ENCODE results near the gene EFHB.

The EFHB gene

DNA sequence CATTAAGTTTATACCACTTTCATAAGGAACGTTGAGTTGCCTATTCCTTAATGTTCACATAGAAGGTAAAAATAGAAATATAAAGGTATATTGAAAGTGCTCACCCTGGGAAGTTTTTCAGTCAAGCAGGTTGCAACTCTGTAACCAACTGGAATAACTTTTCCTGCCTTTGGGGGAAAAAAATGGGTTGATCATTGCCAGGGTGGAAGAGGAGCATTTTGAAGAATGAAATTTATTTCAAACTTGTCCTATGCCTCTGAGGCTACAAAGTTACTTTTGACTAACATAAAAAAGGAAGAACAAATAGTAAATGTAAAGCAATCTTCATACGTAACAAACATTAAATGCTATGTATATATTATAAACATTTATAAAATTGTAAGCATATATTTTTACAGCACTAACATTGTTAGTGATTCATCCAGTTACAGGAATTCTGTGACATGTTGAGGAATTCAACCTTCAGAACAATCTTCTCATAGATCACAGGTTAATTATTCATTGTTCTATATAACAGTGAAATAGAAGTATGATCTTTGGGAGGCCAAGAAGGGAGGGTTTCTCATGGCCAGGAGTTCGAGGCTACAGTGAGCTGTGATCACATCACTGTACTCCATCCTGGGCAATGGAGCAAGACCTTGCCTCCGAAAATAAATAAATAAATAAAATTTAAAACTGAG lies 13.5 kb downstream of the EFHB start:
- Histone ChIP-seq H3K9me2 (replicated peaks; ENCODE audit: control insufficient read depth, low read length) (no peaks in the 10 kb centered on the region), H3K4me1 (ENCODE audit: control insufficient read depth, low read length) (no peaks in the 10 kb centered on the region), H3F3A (ENCODE audit: control insufficient read depth, insufficient read depth) (no peaks in the 10 kb centered on the region), H3K36me3 (ENCODE audit: control insufficient read depth, low read length) (no peaks in the 10 kb centered on the region), H3K9me3 (ENCODE audit: control insufficient read depth, insufficient read depth, low read length) (no peaks in the 10 kb centered on the region), H3K27ac (ENCODE audit: low read depth, low read length) (no peak overlapping the region), H3K79me2 (ENCODE audit: control insufficient read depth, low read length) (no peaks in the 10 kb centered on the region), H3K4me3 (ENCODE audit: low read length) (no peak overlapping the region), H4K20me1 (ENCODE audit: control insufficient read depth, insufficient read depth, low read depth, low read length) (no peaks in the 10 kb centered on the region), H3K27me3 (ENCODE audit: control insufficient read depth, low read length) (peaks cover 4% of the 10 kb centered on the region; the same call in 1 of the 2 replicates), H3K4me2 (ENCODE audit: low read length) (no peak overlapping the region)
- TF ChIP-seq EZH2phosphoT487 (IDR thresholded peaks at IDR 0.05; ENCODE audit: borderline replicate concordance, low read length) (no peak), CTCF (IDR thresholded peaks at IDR 0.05; ENCODE audit: low read depth, low read length, poor library complexity, severe bottlenecking) (no peak)

DNA sequence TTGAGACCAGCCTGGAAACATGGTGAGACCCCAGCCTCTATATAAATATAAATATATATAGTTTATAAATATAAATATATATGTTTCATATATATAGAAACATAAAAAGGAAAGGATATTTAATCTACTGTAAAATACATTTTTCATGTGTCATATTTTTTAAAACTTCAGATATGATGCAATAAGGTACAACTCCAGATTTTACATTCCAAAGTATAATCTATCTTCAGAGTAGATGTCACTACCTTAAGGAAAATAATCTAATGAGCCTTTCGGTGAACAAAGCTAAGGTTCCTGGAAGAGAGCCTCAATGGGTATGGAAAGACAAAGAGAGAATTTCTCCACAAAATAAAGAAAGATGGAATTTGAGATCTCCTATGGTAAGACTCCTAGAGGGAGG lies 16.9 kb downstream of the EFHB start:
- no peak overlapping the region for H3K4me3 ChIP-seq (ENCODE audit: low read length)
- no peak overlapping the region for H3K27ac ChIP-seq (ENCODE audit: low read depth, low read length)
- H3K9me2 ChIP-seq (replicated peaks; ENCODE audit: control insufficient read depth, low read length): no peaks in the 10 kb centered on the region
- no peaks in the 10 kb centered on the region for H3K36me3 ChIP-seq (ENCODE audit: control insufficient read depth, low read length)
- peaks cover 4% of the 10 kb centered on the region; the same call in 1 of the 2 replicates for H3K27me3 ChIP-seq (ENCODE audit: control insufficient read depth, low read length)
- TF ChIP-seq CTCF (IDR thresholded peaks at IDR 0.05; ENCODE audit: low read depth, low read length, poor library complexity, severe bottlenecking): no peak
- no peak for TF ChIP-seq EZH2phosphoT487 (IDR thresholded peaks at IDR 0.05; ENCODE audit: borderline replicate concordance, low read length)
- H3K9me3 ChIP-seq (ENCODE audit: control insufficient read depth, insufficient read depth, low read length): peaks cover 3% of the 10 kb centered on the region; the same call in 1 of the 2 replicates
- no peaks in the 10 kb centered on the region for H4K20me1 ChIP-seq (ENCODE audit: control insufficient read depth, insufficient read depth, low read depth, low read length)
- H3K79me2 ChIP-seq (ENCODE audit: control insufficient read depth, low read length): no peaks in the 10 kb centered on the region
- H3K4me2 ChIP-seq (ENCODE audit: low read length): no peak overlapping the region
- H3K4me1 ChIP-seq (ENCODE audit: control insufficient read depth, low read length): no peaks in the 10 kb centered on the region
- no peaks in the 10 kb centered on the region for H3F3A ChIP-seq (ENCODE audit: control insufficient read depth, insufficient read depth)

GRCh38 chr3:19911452-19911851 lies 22.6 kb downstream of the EFHB start:
- H3K27me3 ChIP-seq (ENCODE audit: control insufficient read depth, low read length): no peaks in the 10 kb centered on the region
- no peaks in the 10 kb centered on the region for H3K36me3 ChIP-seq (ENCODE audit: control insufficient read depth, low read length)
- no peaks in the 10 kb centered on the region for H3K4me1 ChIP-seq (ENCODE audit: control insufficient read depth, low read length)
- H3K4me2 ChIP-seq (ENCODE audit: low read length): no peak overlapping the region
- no peaks in the 10 kb centered on the region for H3K9me2 ChIP-seq (replicated peaks; ENCODE audit: control insufficient read depth, low read length)
- TF ChIP-seq EZH2phosphoT487 (IDR thresholded peaks at IDR 0.05; ENCODE audit: borderline replicate concordance, low read length) (no peak), CTCF (IDR thresholded peaks at IDR 0.05; ENCODE audit: low read depth, low read length, poor library complexity, severe bottlenecking) (no peak)
- peaks cover 3% of the 10 kb centered on the region; the same call in 1 of the 2 replicates for H3K9me3 ChIP-seq (ENCODE audit: control insufficient read depth, insufficient read depth, low read length)
- no peaks in the 10 kb centered on the region for H4K20me1 ChIP-seq (ENCODE audit: control insufficient read depth, insufficient read depth, low read depth, low read length)
- H3K79me2 ChIP-seq (ENCODE audit: control insufficient read depth, low read length): no peaks in the 10 kb centered on the region
- H3K27ac ChIP-seq (ENCODE audit: low read depth, low read length): no peak overlapping the region
- H3F3A ChIP-seq (ENCODE audit: control insufficient read depth, insufficient read depth): no peaks in the 10 kb centered on the region
- no peak overlapping the region for H3K4me3 ChIP-seq (ENCODE audit: low read length)
